HG03439 (cell line): ENCODE results near the gene GNG3.
"Not testable (repeated sequence)": the region's sequence is repeated elsewhere in the genome, so short reads cannot be mapped to it uniquely, and the experiment has no call there.

Experiments used
- ATAC-seq: cut with Tn5 transposase; IDR thresholded peaks from one replicate; pipeline ENCODE4 v1.9.1; 2021; ENCODE audit warnings: mild to moderate bottlenecking, moderate library complexity; ENCODE audit not compliant: unreplicated experiment

Gene GNG3

GRCh38 chr11:62687508-62688396 lies 19.7 kb upstream of the GNG3 start:
- no peak for ATAC-seq

- ATAC-seq, result no peak
Measured at GRCh38 chr11:62688491-62688890, 19.0 kb upstream of the GNG3 start.

- no peak for ATAC-seq
Measured at GRCh38 chr11:62689421-62690183, 17.9 kb upstream of the GNG3 start, which contains the start of gene LRRN4CL. TSS of gene LRRN4CL (minus strand) at chr11:62689530. CDS start at chr11:62688508, 1,022 bp downstream.

- ATAC-seq, result not testable (repeated sequence)
Measured at GRCh38 chr11:62693624-62694023, 13.9 kb upstream of the GNG3 start.

- ATAC-seq, result no peak
Measured at GRCh38 chr11:62694455-62695167, 12.9 kb upstream of the GNG3 start.

- no peak for ATAC-seq
Measured at GRCh38 chr11:62702246-62702645, 5.2 kb upstream of the GNG3 start.

- not testable (repeated sequence) for ATAC-seq
Measured at GRCh38 chr11:62703921-62704320, 3.6 kb upstream of the GNG3 start.

GRCh38 chr11:62705413-62705812 lies 2.1 kb upstream of the GNG3 start:
- ATAC-seq, result no peak

- peak; percentile 42 for ATAC-seq
Measured at GRCh38 chr11:62705880-62706849, 1.3 kb upstream of the GNG3 start.

GRCh38 chr11:62706850-62707247 lies 627 bp upstream of the GNG3 start:
- no peak for ATAC-seq

- no peak for ATAC-seq
Measured at GRCh38 chr11:62708392-62708791, 916 bp downstream of the GNG3 start.

- ATAC-seq, result no peak
Measured at GRCh38 chr11:62708793-62709192, 1.3 kb downstream of the GNG3 start.

GRCh38 chr11:62709247-62710000 lies 1.9 kb downstream of the GNG3 start:
- ATAC-seq, result peak; percentile 81

GRCh38 chr11:62710001-62710345 lies 2.5 kb downstream of the GNG3 start:
- peak; percentile 15 for ATAC-seq

GRCh38 chr11:62712276-62712812 lies 4.9 kb downstream of the GNG3 start:
- ATAC-seq, result no peak

GRCh38 chr11:62712861-62713260 lies 5.4 kb downstream of the GNG3 start:
- ATAC-seq, result no peak

GRCh38 chr11:62713343-62713742 lies 5.9 kb downstream of the GNG3 start:
- ATAC-seq, result no peak

- ATAC-seq, result no peak
Measured at GRCh38 chr11:62715150-62716130, 8.0 kb downstream of the GNG3 start.
